ENCODE data around the gene DYNC1H1. TPM values are rescaled to one million over a fixed set of nuclear protein-coding genes. Genes with fewer than 3 reads are reported as not detected.

DYNC1H1 gene
- total and polyA plus RNA-seq, 2 experiments from 2014 or later = 179 to 635 TPM

- TF ChIP-seq, protein P1, sequence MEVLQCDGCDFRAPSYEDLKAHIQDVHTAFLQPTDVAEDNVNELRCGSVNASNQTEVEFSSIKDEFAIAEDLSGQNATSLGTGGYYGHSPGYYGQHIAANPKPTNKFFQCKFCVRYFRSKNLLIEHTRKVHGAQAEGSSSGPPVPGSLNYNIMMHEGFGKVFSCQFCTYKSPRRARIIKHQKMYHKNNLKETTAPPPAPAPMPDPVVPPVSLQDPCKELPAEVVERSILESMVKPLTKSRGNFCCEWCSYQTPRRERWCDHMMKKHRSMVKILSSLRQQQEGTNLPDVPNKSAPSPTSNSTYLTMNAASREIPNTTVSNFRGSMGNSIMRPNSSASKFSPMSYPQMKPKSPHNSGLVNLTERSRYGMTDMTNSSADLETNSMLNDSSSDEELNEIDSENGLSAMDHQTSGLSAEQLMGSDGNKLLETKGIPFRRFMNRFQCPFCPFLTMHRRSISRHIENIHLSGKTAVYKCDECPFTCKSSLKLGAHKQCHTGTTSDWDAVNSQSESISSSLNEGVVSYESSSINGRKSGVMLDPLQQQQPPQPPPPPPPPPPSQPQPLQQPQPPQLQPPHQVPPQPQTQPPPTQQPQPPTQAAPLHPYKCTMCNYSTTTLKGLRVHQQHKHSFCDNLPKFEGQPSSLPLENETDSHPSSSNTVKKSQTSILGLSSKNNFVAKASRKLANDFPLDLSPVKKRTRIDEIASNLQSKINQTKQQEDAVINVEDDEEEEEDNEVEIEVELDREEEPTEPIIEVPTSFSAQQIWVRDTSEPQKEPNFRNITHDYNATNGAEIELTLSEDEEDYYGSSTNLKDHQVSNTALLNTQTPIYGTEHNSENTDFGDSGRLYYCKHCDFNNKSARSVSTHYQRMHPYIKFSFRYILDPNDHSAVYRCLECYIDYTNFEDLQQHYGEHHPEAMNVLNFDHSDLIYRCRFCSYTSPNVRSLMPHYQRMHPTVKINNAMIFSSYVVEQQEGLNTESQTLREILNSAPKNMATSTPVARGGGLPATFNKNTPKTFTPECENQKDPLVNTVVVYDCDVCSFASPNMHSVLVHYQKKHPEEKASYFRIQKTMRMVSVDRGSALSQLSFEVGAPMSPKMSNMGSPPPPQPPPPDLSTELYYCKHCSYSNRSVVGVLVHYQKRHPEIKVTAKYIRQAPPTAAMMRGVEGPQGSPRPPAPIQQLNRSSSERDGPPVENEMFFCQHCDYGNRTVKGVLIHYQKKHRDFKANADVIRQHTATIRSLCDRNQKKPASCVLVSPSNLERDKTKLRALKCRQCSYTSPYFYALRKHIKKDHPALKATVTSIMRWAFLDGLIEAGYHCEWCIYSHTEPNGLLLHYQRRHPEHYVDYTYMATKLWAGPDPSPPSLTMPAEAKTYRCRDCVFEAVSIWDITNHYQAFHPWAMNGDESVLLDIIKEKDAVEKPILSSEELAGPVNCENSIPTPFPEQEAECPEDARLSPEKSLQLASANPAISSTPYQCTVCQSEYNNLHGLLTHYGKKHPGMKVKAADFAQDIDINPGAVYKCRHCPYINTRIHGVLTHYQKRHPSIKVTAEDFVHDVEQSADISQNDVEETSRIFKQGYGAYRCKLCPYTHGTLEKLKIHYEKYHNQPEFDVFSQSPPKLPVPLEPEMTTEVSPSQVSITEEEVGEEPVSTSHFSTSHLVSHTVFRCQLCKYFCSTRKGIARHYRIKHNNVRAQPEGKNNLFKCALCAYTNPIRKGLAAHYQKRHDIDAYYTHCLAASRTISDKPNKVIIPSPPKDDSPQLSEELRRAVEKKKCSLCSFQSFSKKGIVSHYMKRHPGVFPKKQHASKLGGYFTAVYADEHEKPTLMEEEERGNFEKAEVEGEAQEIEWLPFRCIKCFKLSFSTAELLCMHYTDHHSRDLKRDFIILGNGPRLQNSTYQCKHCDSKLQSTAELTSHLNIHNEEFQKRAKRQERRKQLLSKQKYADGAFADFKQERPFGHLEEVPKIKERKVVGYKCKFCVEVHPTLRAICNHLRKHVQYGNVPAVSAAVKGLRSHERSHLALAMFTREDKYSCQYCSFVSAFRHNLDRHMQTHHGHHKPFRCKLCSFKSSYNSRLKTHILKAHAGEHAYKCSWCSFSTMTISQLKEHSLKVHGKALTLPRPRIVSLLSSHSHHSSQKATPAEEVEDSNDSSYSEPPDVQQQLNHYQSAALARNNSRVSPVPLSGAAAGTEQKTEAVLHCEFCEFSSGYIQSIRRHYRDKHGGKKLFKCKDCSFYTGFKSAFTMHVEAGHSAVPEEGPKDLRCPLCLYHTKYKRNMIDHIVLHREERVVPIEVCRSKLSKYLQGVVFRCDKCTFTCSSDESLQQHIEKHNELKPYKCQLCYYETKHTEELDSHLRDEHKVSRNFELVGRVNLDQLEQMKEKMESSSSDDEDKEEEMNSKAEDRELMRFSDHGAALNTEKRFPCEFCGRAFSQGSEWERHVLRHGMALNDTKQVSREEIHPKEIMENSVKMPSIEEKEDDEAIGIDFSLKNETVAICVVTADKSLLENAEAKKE (CRISPR knock-in tag; IDR thresholded peaks at IDR 0.05) = no peak
- TF ChIP-seq EZH2phosphoT487 (IDR thresholded peaks at IDR 0.05; ENCODE audit: unreplicated experiment) (no peak), CTCF (conservative IDR thresholded peaks at IDR 0.05; ENCODE audit: low read depth in 2 of 2) (no peak), ZNF331 (CRISPR knock-in tag; IDR thresholded peaks at IDR 0.05; ENCODE audit: low read depth) (no peak), EZH2 (IDR thresholded peaks at IDR 0.05; ENCODE audit: low read depth, unreplicated experiment) (no peak), ETS1 (IDR thresholded peaks at IDR 0.05) (no peak), ZNF114 (CRISPR knock-in tag; IDR thresholded peaks at IDR 0.05) (no peak), NANOG (IDR thresholded peaks at IDR 0.05; ENCODE audit: borderline replicate concordance) (no peak), CREB1 (CRISPR knock-in tag; IDR thresholded peaks at IDR 0.05; ENCODE audit: low read depth) (no peak), JUNB (IDR thresholded peaks at IDR 0.05; ENCODE audit: unreplicated experiment) (no peak)
Observed at GRCh38 chr14:101937926-101938767, 26.2 kb upstream of the DYNC1H1 start (continued).
